SK-N-MC (cell line): ENCODE data around the gene LAMC2.

ENCODE experiments used
- DNase-seq: peaks from one replicate; pipeline ENCODE4 v3.0.0-alpha.2; 2011; ENCODE audit warnings: low read depth, low spot score
- H3K27ac ChIP-seq: fragments of 200-600 bp; sonication (generic); 2 replicates; pipeline ENCODE4 v1.5.1; 2016; ENCODE audit warnings: mixed run types
- H3K36me3 ChIP-seq: fragments of 200-600 bp; sonication (generic); 2 replicates; pipeline ENCODE4 v1.6.1; 2017; ENCODE audit warnings: antibody characterized with exemption, low read length, mixed read lengths; ENCODE audit not compliant: insufficient read depth
- H3K4me3 ChIP-seq: fragments of 200-600 bp; sonication (generic); 2 replicates; pipeline ENCODE4 v1.5.1; 2016
- H3K9ac ChIP-seq: fragments of 200-600 bp; sonication (generic); 2 replicates; pipeline ENCODE4 v1.8.0; 2017; ENCODE audit warnings: mixed run types, mixed read lengths; ENCODE audit not compliant: insufficient read length
- H3K9me3 ChIP-seq: fragments of 200-600 bp; sonication (generic); 2 replicates; pipeline ENCODE4 v1.6.1; 2017; ENCODE audit warnings: low read depth, mild to moderate bottlenecking, antibody characterized with exemption, low read length, moderate library complexity, mixed read lengths
- EZH2 ChIP-seq: fragments of 200-600 bp; sonication (generic); IDR thresholded peaks from one replicate; pipeline ENCODE4 v1.6.1; 2017; ENCODE audit warnings: antibody characterized with exemption
- FOXP2 ChIP-seq: optimal IDR thresholded peaks from 2 replicates; pipeline ENCODE3; 2011; ENCODE audit warnings: mild to moderate bottlenecking, moderate library complexity; ENCODE audit not compliant: insufficient read depth; ENCODE audit errors: extremely low read length, control extremely low read depth
- POLR2AphosphoS5 ChIP-seq: IDR thresholded peaks from 2 replicates; pipeline ENCODE4 v1.6.1; 2012; ENCODE audit warnings: mild to moderate bottlenecking, low read depth, low read length, borderline replicate concordance

The LAMC2 gene

GRCh38 chr1:183274836-183275235 lies 88.8 kb downstream of the LAMC2 start:
- no peaks in the 10 kb centered on the region for H3K9me3 ChIP-seq
- no peaks in the 10 kb centered on the region for H3K36me3 ChIP-seq
- no peak overlapping the region for H3K4me3 ChIP-seq
- H3K27ac ChIP-seq = no peak overlapping the region
- no peak for TF ChIP-seq EZH2
- TF ChIP-seq FOXP2 = no peak
- no peak for TF ChIP-seq POLR2AphosphoS5
- DNase-seq = no peak
- H3K9ac ChIP-seq = no peak overlapping the region

- H3K36me3 ChIP-seq = no peaks in the 10 kb centered on the region
- H3K9me3 ChIP-seq = no peaks in the 10 kb centered on the region
- no peak overlapping the region for H3K27ac ChIP-seq
- H3K4me3 ChIP-seq = no peak overlapping the region
- TF ChIP-seq POLR2AphosphoS5 (no peak), EZH2 (no peak), FOXP2 (no peak)
- no peak for DNase-seq
- H3K9ac ChIP-seq = no peak overlapping the region
Measured at GRCh38 chr1:183275322-183275721, 89.3 kb downstream of the LAMC2 start.

GRCh38 chr1:183276386-183277080 lies 90.5 kb downstream of the LAMC2 start:
- no peak overlapping the region for H3K27ac ChIP-seq
- TF ChIP-seq EZH2 = no peak
- no peak for TF ChIP-seq POLR2AphosphoS5
- no peak for TF ChIP-seq FOXP2
- no peaks in the 10 kb centered on the region for H3K9me3 ChIP-seq
- no peak for DNase-seq
- H3K4me3 ChIP-seq = no peak overlapping the region
- H3K36me3 ChIP-seq = no peaks in the 10 kb centered on the region
- no peak overlapping the region for H3K9ac ChIP-seq

GRCh38 chr1:183277821-183278738 lies 92.0 kb downstream of the LAMC2 start:
- Histone ChIP-seq H3K9me3 (no peaks in the 10 kb centered on the region), H3K9ac (no peak overlapping the region), H3K4me3 (no peak overlapping the region), H3K36me3 (no peaks in the 10 kb centered on the region), H3K27ac (no peak overlapping the region)
- DNase-seq = no peak
- TF ChIP-seq EZH2 (no peak), POLR2AphosphoS5 (no peak), FOXP2 (no peak)

- peak overlapping the region; percentile 7 for H3K9ac ChIP-seq
- peak overlapping the region; percentile 21; the same call in 1 of the 2 replicates for H3K27ac ChIP-seq
Measured at GRCh38 chr1:183278739-183279591, 92.9 kb downstream of the LAMC2 start.

GRCh38 chr1:183279835-183280234 lies 93.8 kb downstream of the LAMC2 start:
- no peak overlapping the region for H3K4me3 ChIP-seq
- TF ChIP-seq POLR2AphosphoS5 = no peak
- TF ChIP-seq FOXP2 = no peak
- no peak for TF ChIP-seq EZH2
- no peaks in the 10 kb centered on the region for H3K36me3 ChIP-seq
- no peak overlapping the region for H3K27ac ChIP-seq
- DNase-seq = no peak
- no peak overlapping the region for H3K9ac ChIP-seq
- H3K9me3 ChIP-seq = no peaks in the 10 kb centered on the region

More at GRCh38 chr1:183278739-183279591, 92.9 kb downstream of the LAMC2 start:
- Histone ChIP-seq H3K36me3 (no peaks in the 10 kb centered on the region), H3K4me3 (no peak overlapping the region), H3K9me3 (no peaks in the 10 kb centered on the region)
- no peak for TF ChIP-seq EZH2
- TF ChIP-seq POLR2AphosphoS5 = no peak
- no peak for TF ChIP-seq FOXP2
- DNase-seq = no peak

- H3K27ac ChIP-seq = no peak overlapping the region
- H3K9ac ChIP-seq = no peak overlapping the region
- H3K36me3 ChIP-seq = no peaks in the 10 kb centered on the region
- no peak overlapping the region for H3K4me3 ChIP-seq
- H3K9me3 ChIP-seq = no peaks in the 10 kb centered on the region
- TF ChIP-seq POLR2AphosphoS5 (no peak), FOXP2 (no peak), EZH2 (no peak)
- DNase-seq = no peak
Measured at GRCh38 chr1:183281039-183281438, 95.0 kb downstream of the LAMC2 start.

- Histone ChIP-seq H3K9me3 (no peaks in the 10 kb centered on the region), H3K27ac (no peak overlapping the region), H3K9ac (no peak overlapping the region), H3K4me3 (no peak overlapping the region), H3K36me3 (no peaks in the 10 kb centered on the region)
- peak; percentile 65 for TF ChIP-seq FOXP2
- no peak for TF ChIP-seq POLR2AphosphoS5
- DNase-seq = peak; percentile 88
Measured at GRCh38 chr1:183281553-183282091, 95.6 kb downstream of the LAMC2 start.
